B cell (primary cell): ENCODE data around the gene ZBTB34.

Source experiments
- CTCF ChIP-seq: fragments of 200-600 bp; IDR thresholded peaks from one replicate; pipeline ENCODE4 v1.8.0; 2022; ENCODE audit warnings: antibody characterized with exemption, mild to moderate bottlenecking
- EZH2 ChIP-seq: IDR thresholded peaks from 2 replicates; pipeline ENCODE4 v1.6.1; 2012; ENCODE audit warnings: borderline replicate concordance, low read depth, mild to moderate bottlenecking, moderate library complexity, low read length; ENCODE audit not compliant: insufficient read depth, poor library complexity, severe bottlenecking

- TF ChIP-seq CTCF (no peak), EZH2 (no peak)
Observed at GRCh38 chr9:126856326-126856877, 4.0 kb upstream of the ZBTB34 start.
